OCI-LY7 (cell line): ENCODE data around the gene DEAF1. TPM values are rescaled to one million over a fixed set of nuclear protein-coding genes. Genes with fewer than 3 reads are reported as not detected.
A peak's percentile ranks its signal among the peaks of the same experiment; 100 is the strongest.

Experiments
- BruUV-seq: library from RNA; stranded (reverse); fragments of 400-500 nt; replicated peaks from 2 replicates; lab custom pipeline; 2021; lab: Mats Ljungman, UMichigan
- CTCF ChIA-PET: fragments of 300-600 bp; sonication (Branson Sonifier 250); formaldehyde crosslinking; loops from one replicate; lab custom pipeline; 2022; ENCODE audit warnings: antibody characterized with exemption; ENCODE audit not compliant: unreplicated experiment; lab: Charles Lee
- POLR2A ChIA-PET: fragments of 300-600 bp; sonication (Branson Sonifier 250); formaldehyde crosslinking; loops from one replicate; lab custom pipeline; 2022; ENCODE audit warnings: antibody characterized with exemption; lab: Charles Lee
- DNase-seq: peaks from one replicate; pipeline ENCODE4 v3.0.0-alpha.2; 2015; ENCODE audit warnings: low spot score
- H2AFZ ChIP-seq: fragments of 200-600 bp; sonication (generic), shearing (Covaris generic); 2 replicates; pipeline ENCODE4 v1.6.1; 2014; ENCODE audit warnings: mild to moderate bottlenecking, antibody characterized with exemption, low read length, moderate library complexity
- H3K27ac ChIP-seq: fragments of 200-600 bp; sonication (generic); 2 replicates; pipeline ENCODE4 v1.5.1; 2014; ENCODE audit warnings: mixed run types, low read depth, mild to moderate bottlenecking, moderate library complexity, low read length, inconsistent platforms; ENCODE audit not compliant: poor library complexity, severe bottlenecking
- H3K36me3 ChIP-seq: fragments of 200-600 bp; sonication (generic); 2 replicates; pipeline ENCODE4 v1.6.1; 2014; ENCODE audit warnings: mild to moderate bottlenecking, antibody characterized with exemption, low read length, moderate library complexity, mixed read lengths; ENCODE audit not compliant: insufficient read depth
- H3K4me1 ChIP-seq: fragments of 200-600 bp; sonication (generic); 2 replicates; pipeline ENCODE4 v1.5.1; 2014; ENCODE audit warnings: mild to moderate bottlenecking, low read length; ENCODE audit not compliant: insufficient read depth, poor library complexity, severe bottlenecking
- H3K4me2 ChIP-seq: fragments of 200-600 bp; sonication (generic); 2 replicates; pipeline ENCODE4 v1.6.1; 2014; ENCODE audit warnings: mild to moderate bottlenecking, low read length
- H3K4me3 ChIP-seq: fragments of 200-600 bp; sonication (generic); 2 replicates; pipeline ENCODE4 v1.5.1; 2014; ENCODE audit warnings: mild to moderate bottlenecking, low read depth, low read length; ENCODE audit not compliant: poor library complexity, severe bottlenecking
- H3K79me2 ChIP-seq: fragments of 200-600 bp; sonication (generic); 2 replicates; pipeline ENCODE4 v1.6.1; 2016; ENCODE audit warnings: low read depth, mild to moderate bottlenecking, low read length, moderate library complexity, mixed read lengths; ENCODE audit not compliant: insufficient read depth
- H3K9me2 ChIP-seq: fragments of 200-600 bp; sonication (generic); 2 replicates; pipeline ENCODE4 v1.6.1; 2016; ENCODE audit warnings: mild to moderate bottlenecking, low read length, mixed read lengths; ENCODE audit not compliant: insufficient read depth
- H3K9me3 ChIP-seq: fragments of 200-600 bp; sonication (generic); 2 replicates; pipeline ENCODE4 v1.6.1; 2014; ENCODE audit warnings: mild to moderate bottlenecking, mixed run types, low read length, mixed read lengths
- H4K20me1 ChIP-seq: fragments of 200-600 bp; sonication (generic); 2 replicates; pipeline ENCODE4 v1.6.1; 2014; ENCODE audit warnings: mild to moderate bottlenecking, antibody characterized with exemption, low read length, moderate library complexity, mixed read lengths; ENCODE audit not compliant: insufficient read depth
- EZH2phosphoT487 ChIP-seq: fragments of 200-600 bp; sonication (generic); IDR thresholded peaks from 2 replicates; pipeline ENCODE4 v1.6.1; 2018; ENCODE audit warnings: low read depth, borderline replicate concordance, mild to moderate bottlenecking, mixed run types, antibody characterized with exemption, low read length, moderate library complexity, mixed read lengths
- intact Hi-C: fragments of 100-400 bp; cut with micrococcal nuclease; formaldehyde crosslinking; loops from one replicate; pipeline ENCODE4 v1.10.0; 2022; ENCODE audit not compliant: unreplicated experiment
- total RNA-seq, 2 experiments: library from RNA; depleted of rRNA in 1 of 2; stranded (reverse); fragments of >200 nt in 1 of 2; shearing (Covaris generic) in 1 of 2; gene quantifications; 2 replicates each; pipeline ENCODE4 v1.2.3, GENCODE V29; 2014 to 2022
- TF ChIP-seq, protein P1 (sequence below): fragments of 200-600 bp; sonication (generic); conservative IDR thresholded peaks from 2 replicates; pipeline ENCODE4 v1.5.1; 2014; ENCODE audit warnings: mild to moderate bottlenecking, antibody characterized with exemption, low read length, moderate library complexity, mixed read lengths

The DEAF1 gene
- total RNA-seq, 2 experiments from 2014 or later = 42.7 to 66.2 TPM

DNA sequence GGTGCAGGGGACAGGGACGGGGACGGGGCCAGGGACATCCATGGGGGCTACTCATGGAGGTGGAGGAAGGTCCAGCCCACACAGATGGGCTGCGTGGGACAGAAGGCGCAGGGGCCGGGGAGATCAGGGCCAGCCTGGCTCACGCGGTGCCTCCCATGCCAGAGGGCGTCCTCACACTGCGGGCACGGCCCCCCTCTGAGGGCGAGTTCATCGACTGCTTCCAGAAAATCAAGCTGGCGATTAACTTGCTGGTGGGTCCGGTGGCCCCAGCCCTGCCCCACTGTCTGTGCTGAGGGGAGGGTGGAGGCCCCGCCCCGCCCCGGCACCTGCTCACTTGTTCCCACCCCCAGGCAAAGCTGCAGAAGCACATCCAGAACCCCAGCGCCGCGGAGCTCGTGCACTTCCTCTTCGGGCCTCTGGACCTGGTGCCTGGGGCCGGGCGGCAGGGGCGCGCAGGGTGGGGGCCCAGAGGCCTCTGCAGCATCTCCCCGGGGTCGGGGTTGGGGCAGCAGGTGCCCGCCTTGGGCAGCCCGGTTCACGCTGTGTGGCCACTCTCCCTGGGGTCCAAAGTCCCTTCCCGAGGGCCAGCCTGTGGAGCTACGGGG is 26.8 kb upstream of the DEAF1 start:
- Histone ChIP-seq H3K4me2 (peak overlapping the region; percentile 59), H3K79me2 (no peaks in the 10 kb centered on the region), H3K9me3 (no peaks in the 10 kb centered on the region), H3K36me3 (no peaks in the 10 kb centered on the region), H3K9me2 (no peaks in the 10 kb centered on the region), H3K4me1 (peaks cover 47% of the 10 kb centered on the region), H4K20me1 (no peaks in the 10 kb centered on the region), H3K27ac (no peak overlapping the region), H2AFZ (no peak overlapping the region; the same call in 1 of the 2 replicates), H3K4me3 (peak overlapping the region; percentile 12)
- TF ChIP-seq EZH2phosphoT487 = no peak
- TF ChIP-seq, protein P1, sequence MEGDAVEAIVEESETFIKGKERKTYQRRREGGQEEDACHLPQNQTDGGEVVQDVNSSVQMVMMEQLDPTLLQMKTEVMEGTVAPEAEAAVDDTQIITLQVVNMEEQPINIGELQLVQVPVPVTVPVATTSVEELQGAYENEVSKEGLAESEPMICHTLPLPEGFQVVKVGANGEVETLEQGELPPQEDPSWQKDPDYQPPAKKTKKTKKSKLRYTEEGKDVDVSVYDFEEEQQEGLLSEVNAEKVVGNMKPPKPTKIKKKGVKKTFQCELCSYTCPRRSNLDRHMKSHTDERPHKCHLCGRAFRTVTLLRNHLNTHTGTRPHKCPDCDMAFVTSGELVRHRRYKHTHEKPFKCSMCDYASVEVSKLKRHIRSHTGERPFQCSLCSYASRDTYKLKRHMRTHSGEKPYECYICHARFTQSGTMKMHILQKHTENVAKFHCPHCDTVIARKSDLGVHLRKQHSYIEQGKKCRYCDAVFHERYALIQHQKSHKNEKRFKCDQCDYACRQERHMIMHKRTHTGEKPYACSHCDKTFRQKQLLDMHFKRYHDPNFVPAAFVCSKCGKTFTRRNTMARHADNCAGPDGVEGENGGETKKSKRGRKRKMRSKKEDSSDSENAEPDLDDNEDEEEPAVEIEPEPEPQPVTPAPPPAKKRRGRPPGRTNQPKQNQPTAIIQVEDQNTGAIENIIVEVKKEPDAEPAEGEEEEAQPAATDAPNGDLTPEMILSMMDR = no peak
- no TSS peak for BruUV-seq
- CTCF ChIA-PET = interaction anchor here (0.6 to 1.7 kb wide), 4 partner anchors 26 to 1014 kb away, joined by 3 to 26 read pairs (median 7); partner anchors contain the start of genes DEAF1 and TMEM80
- peak; percentile 75 for DNase-seq
- intact Hi-C loops = loop anchor here (5.0 kb wide), 1 partner anchor 165 kb away; no protein-coding TSS in a partner anchor
- POLR2A ChIA-PET = interaction anchor here (0.6 to 0.7 kb wide), 3 partner anchors 26 to 88 kb away, joined by 3 to 5 read pairs (median 3); partner anchors contain the start of gene RPLP2

DNA sequence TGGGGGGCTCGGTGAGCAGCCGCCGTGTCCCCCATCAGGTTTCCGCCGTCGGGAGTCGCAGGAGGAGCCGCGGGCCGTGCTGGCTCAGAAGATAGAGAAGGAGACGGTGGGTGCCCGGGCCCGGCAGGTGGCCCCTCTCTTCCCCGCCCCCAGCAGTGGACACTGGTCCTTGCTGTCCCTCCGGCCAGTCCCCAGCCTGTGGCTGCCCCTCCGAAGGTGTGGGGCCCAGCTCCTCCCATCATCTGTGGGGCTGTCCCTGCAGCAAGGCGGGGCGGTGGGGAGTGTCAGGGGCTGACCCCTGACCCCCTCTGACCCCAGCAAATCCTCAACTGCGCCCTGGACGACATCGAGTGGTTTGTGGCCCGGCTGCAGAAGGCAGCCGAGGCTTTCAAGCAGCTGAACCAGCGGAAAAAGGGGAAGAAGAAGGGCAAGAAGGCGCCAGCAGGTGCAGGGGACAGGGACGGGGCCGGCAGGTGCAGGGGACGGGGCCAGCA is 26.3 kb upstream of the DEAF1 start:
- H4K20me1 ChIP-seq = no peaks in the 10 kb centered on the region
- no peaks in the 10 kb centered on the region for H3K36me3 ChIP-seq
- DNase-seq = peak; percentile 48
- ChIA-PET CTCF (no interaction called here), POLR2A (interaction anchor here (0.6 kb wide), 1 partner anchor 62 kb away, joined by 3 read pairs; no protein-coding TSS in a partner anchor)
- H3K4me3 ChIP-seq = no peak overlapping the region
- peaks cover 42% of the 10 kb centered on the region for H3K4me1 ChIP-seq
- no peaks in the 10 kb centered on the region for H3K9me3 ChIP-seq
- H3K4me2 ChIP-seq = peak overlapping the region; percentile 59
- H3K27ac ChIP-seq = no peak overlapping the region
- intact Hi-C loops = loop anchor here (5.0 kb wide), 1 partner anchor 164 kb away; no protein-coding TSS in a partner anchor
- no peaks in the 10 kb centered on the region for H3K79me2 ChIP-seq
- H3K9me2 ChIP-seq = no peaks in the 10 kb centered on the region
- no peak for TF ChIP-seq EZH2phosphoT487
- TF ChIP-seq, protein P1 = no peak
- no peak overlapping the region for H2AFZ ChIP-seq
- BruUV-seq = no TSS peak
